Lower leg skin (tissue), 4 donors: ENCODE measurements around the gene ANO2. TPM values are rescaled to one million over a fixed set of nuclear protein-coding genes. Genes with fewer than 3 reads are reported as not detected.

Source experiments
- DNase-seq, 2 donors: peaks; one replicate each; pipeline ENCODE4 v3.0.0-alpha.2; 2019; ENCODE audit warnings: low spot score in 2 of 2
- H3K4me3 ChIP-seq: fragments of 200-600 bp; sonication (generic); 2 replicates; pipeline ENCODE4 v1.5.1; 2017; ENCODE audit warnings: mild to moderate bottlenecking, low read depth; ENCODE audit not compliant: poor library complexity, severe bottlenecking
- POLR2A ChIP-seq, 2 donors: fragments of 450-650 bp; IDR thresholded peaks; one replicate each; pipeline ENCODE4 v1.6.1; 2016 to 2017; ENCODE audit warnings: antibody characterized with exemption in 2 of 2, mild to moderate bottlenecking in 1 of 2, moderate library complexity in 1 of 2
- WGBS, 2 donors: methylation state at CpG; one replicate each; pipeline ENCODE4 v1.1.5; 2018; 5-methylcytosine and 5-hydroxymethylcytosine counted together
- intact Hi-C: fragments of 100-400 bp; cut with DNase I; formaldehyde crosslinking; loops from one replicate; pipeline ENCODE4 v1.15.0; 2023; ENCODE audit warnings: low total_unique reads
- total RNA-seq, 4 donors: library from RNA; depleted of rRNA; stranded (reverse); fragments of >200 nt; gene quantifications; one replicate each; pipeline ENCODE4 v1.1.0, GENCODE V29; 2016
- TF ChIP-seq, protein P1 (sequence below), 3 donors: fragments of 450-650 bp; IDR thresholded peaks; one replicate each; pipeline ENCODE4 v1.5.1; 2016; ENCODE audit warnings: antibody characterized with exemption in 3 of 3, mild to moderate bottlenecking in 3 of 3, moderate library complexity in 2 of 3

ANO2 gene
- total RNA-seq, 4 donors from 2014 or later = 0.76 to 2.6 (median 1.8) TPM

DNA sequence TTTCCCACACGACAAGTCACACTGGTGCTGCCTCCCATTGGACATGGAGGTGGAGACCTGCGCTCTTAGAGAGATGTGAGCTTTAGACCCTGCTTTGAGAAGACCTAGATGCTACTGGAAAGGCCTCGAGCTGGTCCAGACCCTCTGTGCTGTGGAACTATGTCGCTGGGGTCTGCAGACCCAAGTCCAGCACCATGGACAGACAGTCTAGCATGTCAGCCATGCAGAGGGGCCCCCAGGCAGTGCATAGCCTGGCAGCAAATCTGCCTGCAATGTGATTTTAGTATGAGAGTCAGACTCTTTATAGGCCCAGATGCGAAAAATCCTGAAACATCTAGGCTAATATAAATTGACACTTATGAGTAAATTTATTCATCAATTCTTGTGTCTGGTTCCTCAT, 371.7 kb downstream of the ANO2 start:
- no peak for DNase-seq
- WGBS, 2 donors = 88 to 95% methylated on average over 5 of the region's 5 CpGs
- intact Hi-C loops = no loop called here
- H3K4me3 ChIP-seq = no peak overlapping the region
- no peak for TF ChIP-seq POLR2A (IDR thresholded peaks at IDR 0.05)
- TF ChIP-seq, protein P1, sequence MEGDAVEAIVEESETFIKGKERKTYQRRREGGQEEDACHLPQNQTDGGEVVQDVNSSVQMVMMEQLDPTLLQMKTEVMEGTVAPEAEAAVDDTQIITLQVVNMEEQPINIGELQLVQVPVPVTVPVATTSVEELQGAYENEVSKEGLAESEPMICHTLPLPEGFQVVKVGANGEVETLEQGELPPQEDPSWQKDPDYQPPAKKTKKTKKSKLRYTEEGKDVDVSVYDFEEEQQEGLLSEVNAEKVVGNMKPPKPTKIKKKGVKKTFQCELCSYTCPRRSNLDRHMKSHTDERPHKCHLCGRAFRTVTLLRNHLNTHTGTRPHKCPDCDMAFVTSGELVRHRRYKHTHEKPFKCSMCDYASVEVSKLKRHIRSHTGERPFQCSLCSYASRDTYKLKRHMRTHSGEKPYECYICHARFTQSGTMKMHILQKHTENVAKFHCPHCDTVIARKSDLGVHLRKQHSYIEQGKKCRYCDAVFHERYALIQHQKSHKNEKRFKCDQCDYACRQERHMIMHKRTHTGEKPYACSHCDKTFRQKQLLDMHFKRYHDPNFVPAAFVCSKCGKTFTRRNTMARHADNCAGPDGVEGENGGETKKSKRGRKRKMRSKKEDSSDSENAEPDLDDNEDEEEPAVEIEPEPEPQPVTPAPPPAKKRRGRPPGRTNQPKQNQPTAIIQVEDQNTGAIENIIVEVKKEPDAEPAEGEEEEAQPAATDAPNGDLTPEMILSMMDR (IDR thresholded peaks at IDR 0.05) = no peak

DNA sequence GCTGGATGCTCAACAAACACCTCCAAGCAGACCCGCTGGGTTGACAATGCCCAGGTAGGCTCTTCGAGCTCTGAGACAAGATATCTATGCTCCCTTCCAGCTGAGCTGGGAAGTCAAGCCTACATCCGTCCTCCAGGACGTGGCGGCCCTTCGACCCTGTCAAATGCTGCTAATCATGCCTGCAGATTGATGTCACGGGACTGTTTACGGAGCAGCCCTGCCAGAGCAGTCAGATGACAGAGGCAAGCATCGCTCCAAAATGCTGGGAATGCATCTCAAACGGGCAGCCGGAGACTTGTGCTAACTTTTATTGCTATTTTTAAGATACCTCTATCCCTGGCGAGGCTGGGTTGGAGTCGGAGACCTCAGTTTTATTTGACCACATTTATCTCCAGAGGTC, 373.9 kb downstream of the ANO2 start:
- WGBS, 2 donors = 57 to 63% methylated on average over 12 to 13 of the region's 13 CpGs
- DNase-seq = peak in 1 of 2 donors; percentile 27
- intact Hi-C loops = no loop called here
- no peak overlapping the region for H3K4me3 ChIP-seq
- TF ChIP-seq POLR2A (IDR thresholded peaks at IDR 0.05) = no peak
- TF ChIP-seq, protein P1 (IDR thresholded peaks at IDR 0.05) = no peak

DNA sequence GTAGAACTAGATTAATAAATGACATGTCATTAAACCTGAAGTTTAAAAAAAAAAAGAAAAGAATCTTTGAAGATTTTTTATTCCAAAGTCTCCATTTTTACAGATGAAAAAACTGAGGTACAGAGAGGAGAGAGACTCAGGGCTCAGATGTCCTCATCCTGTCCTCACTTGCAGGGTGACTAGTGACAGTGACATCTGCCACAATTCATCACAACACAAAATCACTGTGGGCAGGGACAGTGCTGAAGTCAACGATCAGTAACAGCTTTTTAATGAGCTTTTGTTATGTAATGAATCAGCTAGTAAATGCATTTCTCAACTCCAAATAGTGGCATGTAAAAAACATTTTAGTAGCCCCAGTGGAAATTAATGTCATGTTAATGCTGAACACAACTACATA, 374.6 kb downstream of the ANO2 start:
- intact Hi-C loops = no loop called here
- 9 to 21% methylated on average over 1 of the region's 1 CpG for WGBS, 2 donors
- no peak overlapping the region for H3K4me3 ChIP-seq
- no peak for TF ChIP-seq POLR2A (IDR thresholded peaks at IDR 0.05)
- TF ChIP-seq, protein P1 (IDR thresholded peaks at IDR 0.05) = no peak
- DNase-seq = no peak

DNA sequence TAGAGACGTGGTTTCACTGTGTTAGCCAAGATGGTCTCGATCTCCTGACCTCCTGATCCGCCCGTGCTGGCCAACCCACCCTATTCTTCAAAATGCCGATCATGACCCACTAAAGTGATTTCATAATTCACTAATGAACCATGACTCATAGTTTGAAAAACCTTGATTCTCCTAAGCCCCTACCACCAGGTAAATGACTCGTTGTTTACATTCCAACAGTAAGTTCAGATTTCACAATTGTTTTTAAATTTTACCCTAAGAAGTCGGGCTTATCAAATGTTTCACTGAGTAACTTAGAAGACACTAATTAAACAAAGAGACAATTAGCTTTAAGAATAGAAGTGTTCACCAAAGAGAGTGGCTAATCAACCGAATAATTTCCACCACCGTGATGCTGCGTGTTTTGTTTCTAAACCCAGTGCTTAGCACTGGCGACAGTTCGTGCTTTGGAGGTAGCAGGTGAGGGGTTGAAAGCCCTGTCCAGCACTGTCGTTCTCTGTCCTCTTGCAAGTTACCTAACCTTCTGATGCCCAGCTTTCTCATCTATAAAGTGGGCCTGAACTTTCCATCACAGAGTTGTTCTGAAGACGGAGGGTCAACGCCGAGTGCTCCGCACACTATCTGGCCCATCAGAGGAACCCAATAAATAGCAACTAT, 376.6 kb downstream of the ANO2 start:
- DNase-seq = no peak
- intact Hi-C loops = no loop called here
- WGBS, 2 donors = 77 to 85% methylated on average over 17 of the region's 17 CpGs
- no peak overlapping the region for H3K4me3 ChIP-seq
- TF ChIP-seq, protein P1 (IDR thresholded peaks at IDR 0.05) = no peak
- TF ChIP-seq POLR2A (IDR thresholded peaks at IDR 0.05) = no peak

DNA sequence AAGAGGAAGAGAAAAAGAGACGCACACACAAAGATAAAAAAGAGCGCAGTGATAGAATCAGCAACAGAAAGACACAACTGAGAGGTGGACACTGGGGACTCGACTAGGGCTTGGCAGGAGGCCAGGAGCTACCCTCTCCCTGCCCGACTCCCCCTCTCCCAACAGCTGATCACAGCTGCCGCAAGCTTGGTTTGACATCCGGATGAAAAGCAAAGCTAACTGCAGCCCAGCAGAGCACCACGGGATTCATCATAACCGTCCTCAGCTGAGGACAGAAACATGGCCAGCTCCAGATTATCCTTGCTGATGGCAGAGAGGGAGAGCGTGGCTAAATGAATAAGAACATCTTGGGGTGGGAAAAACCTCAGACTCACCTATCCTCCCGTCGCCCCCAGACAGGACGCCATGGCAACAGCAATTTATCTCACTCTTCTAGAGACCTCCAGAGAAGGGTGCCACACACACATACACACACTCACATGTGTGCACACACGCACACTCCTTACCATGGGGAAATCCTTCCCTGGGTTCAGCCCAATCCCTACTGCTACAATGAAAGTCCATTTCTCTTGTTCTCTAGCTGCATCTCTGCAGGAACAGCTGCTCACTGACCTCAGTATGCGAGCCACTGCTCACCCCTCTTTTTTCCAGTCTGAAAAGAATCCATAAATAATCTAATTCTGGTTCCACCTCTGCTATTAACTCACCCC, 377.9 kb downstream of the ANO2 start:
- TF ChIP-seq POLR2A (IDR thresholded peaks at IDR 0.05) = no peak
- TF ChIP-seq, protein P1 (IDR thresholded peaks at IDR 0.05) = no peak
- WGBS, 2 donors = 57 to 61% methylated on average over 14 of the region's 14 CpGs
- DNase-seq = no peak
- intact Hi-C loops = no loop called here
- H3K4me3 ChIP-seq = no peak overlapping the region
